ENCODE measurements around the gene FRMD5. TPM values are rescaled to one million over a fixed set of nuclear protein-coding genes. Genes with fewer than 3 reads are reported as not detected.

Gene FRMD5
- total RNA-seq, 1 donor from 2014 or later: 1.2 TPM

GRCh38 chr15:44101944-44102343 lies 93.1 kb downstream of the FRMD5 start:
- DNase-seq (no peak), ATAC-seq (peak; percentile 40)
- Histone ChIP-seq H3K9me3 (no peaks in the 10 kb centered on the region), H3K27me3 (no peaks in the 10 kb centered on the region), H3K4me1 (no peaks in the 10 kb centered on the region), H3K36me3 (no peaks in the 10 kb centered on the region), H3K27ac (no peak overlapping the region), H3K4me3 (no peak overlapping the region)
- intact Hi-C loops (cut with DNase I): no loop called here
- TF ChIP-seq CTCF (IDR thresholded peaks at IDR 0.05): no peak

GRCh38 chr15:44101286-44101685 lies 93.8 kb downstream of the FRMD5 start:
- no peaks in the 10 kb centered on the region for H3K4me1 ChIP-seq
- no peaks in the 10 kb centered on the region for H3K36me3 ChIP-seq
- ATAC-seq (no peak), DNase-seq (no peak)
- no peak overlapping the region for H3K27ac ChIP-seq
- intact Hi-C loops (cut with DNase I): no loop called here
- no peak overlapping the region for H3K4me3 ChIP-seq
- H3K27me3 ChIP-seq: no peaks in the 10 kb centered on the region
- no peak for TF ChIP-seq CTCF (IDR thresholded peaks at IDR 0.05)
- no peaks in the 10 kb centered on the region for H3K9me3 ChIP-seq

- H3K27me3 ChIP-seq: no peaks in the 10 kb centered on the region
- no peaks in the 10 kb centered on the region for H3K4me1 ChIP-seq
- no peak overlapping the region for H3K27ac ChIP-seq
- H3K9me3 ChIP-seq: no peaks in the 10 kb centered on the region
- H3K4me3 ChIP-seq: no peak overlapping the region
- no peak for DNase-seq
- intact Hi-C loops (cut with DNase I): no loop called here
- H3K36me3 ChIP-seq: no peaks in the 10 kb centered on the region
- ATAC-seq: no peak
- no peak for TF ChIP-seq CTCF (IDR thresholded peaks at IDR 0.05)
These were observed 95.4 kb downstream of the FRMD5 start for GRCh38 chr15:44099671-44100070.

- Histone ChIP-seq H3K4me1 (no peaks in the 10 kb centered on the region), H3K27ac (no peak overlapping the region), H3K36me3 (no peaks in the 10 kb centered on the region), H3K27me3 (peaks cover 5% of the 10 kb centered on the region), H3K9me3 (no peaks in the 10 kb centered on the region), H3K4me3 (no peak overlapping the region)
- ATAC-seq: no peak
- TF ChIP-seq CTCF (IDR thresholded peaks at IDR 0.05): no peak
- no peak for DNase-seq
- intact Hi-C loops (cut with DNase I): no loop called here
These were observed 97.5 kb downstream of the FRMD5 start for GRCh38 chr15:44097552-44097951.

GRCh38 chr15:44096596-44096995 lies 98.5 kb downstream of the FRMD5 start:
- H3K4me1 ChIP-seq: no peaks in the 10 kb centered on the region
- intact Hi-C loops (cut with DNase I): no loop called here
- no peaks in the 10 kb centered on the region for H3K9me3 ChIP-seq
- H3K36me3 ChIP-seq: no peaks in the 10 kb centered on the region
- no peak overlapping the region for H3K4me3 ChIP-seq
- ATAC-seq (no peak), DNase-seq (no peak)
- TF ChIP-seq CTCF (IDR thresholded peaks at IDR 0.05): no peak
- no peak overlapping the region for H3K27ac ChIP-seq
- H3K27me3 ChIP-seq: peaks cover 5% of the 10 kb centered on the region

- H3K36me3 ChIP-seq: no peaks in the 10 kb centered on the region
- no peak for TF ChIP-seq CTCF (IDR thresholded peaks at IDR 0.05)
These were observed 100.3 kb downstream of the FRMD5 start for GRCh38 chr15:44094781-44095180.

More at GRCh38 chr15:44094781-44095180, 100.3 kb downstream of the FRMD5 start:
- intact Hi-C loops (cut with DNase I): no loop called here
- H3K4me3 ChIP-seq: no peak overlapping the region
- H3K4me1 ChIP-seq: no peaks in the 10 kb centered on the region
- no peak for DNase-seq
- no peaks in the 10 kb centered on the region for H3K9me3 ChIP-seq
- ATAC-seq: no peak
- peaks cover 5% of the 10 kb centered on the region for H3K27me3 ChIP-seq
- no peak overlapping the region for H3K27ac ChIP-seq

All from upper lobe of right lung (tissue), 1 donor.